ENCODE measurements around the gene CUBN.

- TF ChIP-seq FOXK2 (IDR thresholded peaks at IDR 0.05) (no peak), USF1 (IDR thresholded peaks at IDR 0.05; ENCODE audit: borderline replicate concordance, extremely low read length, insufficient read depth, low read depth, low read length) (no peak), JUNB (IDR thresholded peaks at IDR 0.05) (no peak), ELK1 (IDR thresholded peaks at IDR 0.05; ENCODE audit: low read depth, low read length) (no peak), ZZZ3 (IDR thresholded peaks at IDR 0.05; ENCODE audit: control insufficient read depth, insufficient read length, low read depth) (no peak), POLR2A (IDR thresholded peaks at IDR 0.05; ENCODE audit: low read depth, low read length) (no peak)
- TF ChIP-seq, protein P1, sequence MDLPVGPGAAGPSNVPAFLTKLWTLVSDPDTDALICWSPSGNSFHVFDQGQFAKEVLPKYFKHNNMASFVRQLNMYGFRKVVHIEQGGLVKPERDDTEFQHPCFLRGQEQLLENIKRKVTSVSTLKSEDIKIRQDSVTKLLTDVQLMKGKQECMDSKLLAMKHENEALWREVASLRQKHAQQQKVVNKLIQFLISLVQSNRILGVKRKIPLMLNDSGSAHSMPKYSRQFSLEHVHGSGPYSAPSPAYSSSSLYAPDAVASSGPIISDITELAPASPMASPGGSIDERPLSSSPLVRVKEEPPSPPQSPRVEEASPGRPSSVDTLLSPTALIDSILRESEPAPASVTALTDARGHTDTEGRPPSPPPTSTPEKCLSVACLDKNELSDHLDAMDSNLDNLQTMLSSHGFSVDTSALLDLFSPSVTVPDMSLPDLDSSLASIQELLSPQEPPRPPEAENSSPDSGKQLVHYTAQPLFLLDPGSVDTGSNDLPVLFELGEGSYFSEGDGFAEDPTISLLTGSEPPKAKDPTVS (IDR thresholded peaks at IDR 0.05; ENCODE audit: low read depth, low read length) = no peak
- TF ChIP-seq, protein P2, sequence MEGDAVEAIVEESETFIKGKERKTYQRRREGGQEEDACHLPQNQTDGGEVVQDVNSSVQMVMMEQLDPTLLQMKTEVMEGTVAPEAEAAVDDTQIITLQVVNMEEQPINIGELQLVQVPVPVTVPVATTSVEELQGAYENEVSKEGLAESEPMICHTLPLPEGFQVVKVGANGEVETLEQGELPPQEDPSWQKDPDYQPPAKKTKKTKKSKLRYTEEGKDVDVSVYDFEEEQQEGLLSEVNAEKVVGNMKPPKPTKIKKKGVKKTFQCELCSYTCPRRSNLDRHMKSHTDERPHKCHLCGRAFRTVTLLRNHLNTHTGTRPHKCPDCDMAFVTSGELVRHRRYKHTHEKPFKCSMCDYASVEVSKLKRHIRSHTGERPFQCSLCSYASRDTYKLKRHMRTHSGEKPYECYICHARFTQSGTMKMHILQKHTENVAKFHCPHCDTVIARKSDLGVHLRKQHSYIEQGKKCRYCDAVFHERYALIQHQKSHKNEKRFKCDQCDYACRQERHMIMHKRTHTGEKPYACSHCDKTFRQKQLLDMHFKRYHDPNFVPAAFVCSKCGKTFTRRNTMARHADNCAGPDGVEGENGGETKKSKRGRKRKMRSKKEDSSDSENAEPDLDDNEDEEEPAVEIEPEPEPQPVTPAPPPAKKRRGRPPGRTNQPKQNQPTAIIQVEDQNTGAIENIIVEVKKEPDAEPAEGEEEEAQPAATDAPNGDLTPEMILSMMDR (IDR thresholded peaks at IDR 0.05 in 2 of 3, conservative IDR thresholded peaks at IDR 0.05 in 1 of 3; ENCODE audit: control insufficient read depth in 2 of 3, extremely low read depth in 1 of 3, insufficient read depth in 1 of 3, low read depth in 3 of 3, low read length in 3 of 3) = no peak
Measured at GRCh38 chr10:17122726-17123661, 6.6 kb downstream of the CUBN start.

Measured in GM12878 (cell line).